Activated CD4-positive, CD25-positive, alpha-beta regulatory T cell treated with anti-CD3 and anti-CD28 coated beads, Interleukin-2, amount 50 U/mL, for 24 hours (primary cell): ENCODE measurements around the gene FBXO33.

Source experiments
- ATAC-seq, 2 donors: fragments of 150-1000 bp; cut with Tn5 transposase; one replicate each; pipeline ENCODE4 v1.10.0; 2021; ENCODE audit warnings: mild to moderate bottlenecking in 1 of 2, moderate library complexity in 1 of 2

FBXO33 gene

GRCh38 chr14:39432179-39432618 lies at the start of gene FBXO33:
Gene FBXO33 (minus strand): TSS chr14:39432433. CDS start chr14:39432162, 271 bp downstream.
- ATAC-seq, result peak; percentile 86 to 89

- peak; percentile 28 to 45 for ATAC-seq
These were observed 42.2 kb upstream of the FBXO33 start for GRCh38 chr14:39474416-39474911.

- no peak for ATAC-seq
These were observed 39.8 kb upstream of the FBXO33 start for GRCh38 chr14:39472078-39472477.

- no peak for ATAC-seq
These were observed 37.0 kb upstream of the FBXO33 start for GRCh38 chr14:39469094-39469710.

- no peak for ATAC-seq
These were observed 35.8 kb upstream of the FBXO33 start for GRCh38 chr14:39467889-39468524.

- no peak for ATAC-seq
These were observed 27.7 kb upstream of the FBXO33 start for GRCh38 chr14:39459795-39460478.

GRCh38 chr14:39456702-39457250 lies 24.5 kb upstream of the FBXO33 start:
- ATAC-seq, result no peak

GRCh38 chr14:39454906-39455539 lies 22.8 kb upstream of the FBXO33 start:
- ATAC-seq, result no peak

- no peak for ATAC-seq
These were observed 20.4 kb upstream of the FBXO33 start for GRCh38 chr14:39452680-39453079.

GRCh38 chr14:39451811-39452210 lies 19.6 kb upstream of the FBXO33 start:
- ATAC-seq, result no peak

GRCh38 chr14:39447175-39447661 lies 15.0 kb upstream of the FBXO33 start:
- ATAC-seq, result no peak

- ATAC-seq, result peak; percentile 10 to 35
These were observed 14.0 kb upstream of the FBXO33 start for GRCh38 chr14:39446131-39446744.

- ATAC-seq, result no peak
These were observed 10.1 kb upstream of the FBXO33 start for GRCh38 chr14:39442293-39442692.

- no peak for ATAC-seq
These were observed 9.6 kb upstream of the FBXO33 start for GRCh38 chr14:39441805-39442204.

- ATAC-seq, result no peak
These were observed 8.7 kb upstream of the FBXO33 start for GRCh38 chr14:39440975-39441374.

- no peak for ATAC-seq
These were observed 3.0 kb upstream of the FBXO33 start for GRCh38 chr14:39435241-39435640.

- ATAC-seq, result no peak
These were observed 2.2 kb upstream of the FBXO33 start for GRCh38 chr14:39434401-39434800.

- no peak for ATAC-seq
These were observed 1.2 kb upstream of the FBXO33 start for GRCh38 chr14:39433452-39433813.

GRCh38 chr14:39432619-39433451 lies 602 bp upstream of the FBXO33 start:
- peak; percentile 49 to 54 for ATAC-seq

- ATAC-seq, result peak; percentile 2 to 11
These were observed 636 bp downstream of the FBXO33 start for GRCh38 chr14:39431416-39432178.
